K562 treated with DMSO at 1 percent for 24 hours (cell line): ENCODE results near the gene AHSA1. TPM values are rescaled to one million over a fixed set of nuclear protein-coding genes. Genes with fewer than 3 reads are reported as not detected.

Experiments
- total RNA-seq: library from RNA; unstranded; fragments of 300-600 nt; gene quantifications from 2 replicates; pipeline ENCODE4 v1.2.3, GENCODE V29; 2022; ENCODE audit warnings: low read depth; ENCODE audit not compliant: insufficient read depth

The AHSA1 gene
- total RNA-seq = 65.7 and 79.4 TPM in 2 replicates

GRCh38 chr14:77457522-77458248, at the start of gene AHSA1, which contains the start of gene VIPAS39:
TSS of gene AHSA1 (plus strand) at chr14:77458093. CDS start at chr14:77458190, 97 bp downstream.
TSS of gene VIPAS39 (minus strand) at chr14:77457601. CDS start at chr14:77454102, 3,499 bp downstream.

GRCh38 chr14:77423423-77423822, 34.5 kb upstream of the AHSA1 start, which contains the start of gene NOXRED1:
TSS of gene NOXRED1 (minus strand) at chr14:77423523. CDS start at chr14:77422889, 634 bp downstream.

GRCh38 chr14:77498120-77498979, 40.5 kb downstream of the AHSA1 start, which contains the start of gene ISM2:
TSS of gene ISM2 (minus strand) at chr14:77498816. CDS start at chr14:77498793, 23 bp downstream.

Other genes starting within 250 kb of the AHSA1 start
- gene NGB, start 186.9 kb upstream of the AHSA1 start, total RNA-seq = not detected in 2 replicates
- 6.8 and 7.3 TPM in 2 replicates for gene POMT2, start 137.2 kb upstream of the AHSA1 start, total RNA-seq
- gene GSTZ1, start 137.1 kb upstream of the AHSA1 start, total RNA-seq = 37.8 and 39.4 TPM in 2 replicates
- 5.5 and 7.1 TPM in 2 replicates for gene TMED8, start 81.0 kb upstream of the AHSA1 start, total RNA-seq
- gene SAMD15, start 80.7 kb upstream of the AHSA1 start, total RNA-seq = 0.29 and 2.4 TPM in 2 replicates
- 0.23 TPM in 1 of 2 replicates, not detected in the other for gene NOXRED1, start 34.6 kb upstream of the AHSA1 start, total RNA-seq
- gene VIPAS39, start 492 bp upstream of the AHSA1 start, total RNA-seq = 13.6 TPM in 2 replicates
- gene ISM2, start 40.7 kb downstream of the AHSA1 start, total RNA-seq = not detected in 2 replicates
- gene SPTLC2, start 158.5 kb downstream of the AHSA1 start, total RNA-seq = 9.1 and 10.9 TPM in 2 replicates
- gene ALKBH1, start 249.9 kb downstream of the AHSA1 start, total RNA-seq = 6.8 and 8.9 TPM in 2 replicates